Inferior parietal cortex (tissue), 1 donor: Measurements from ENCODE around the gene PPP1R7.
A peak's percentile ranks its signal among the peaks of the same experiment; 100 is the strongest.

Experiments used
- DNase-seq: peaks from one replicate; pipeline ENCODE4 v3.0.0-alpha.2; 2016; ENCODE audit errors: extremely low spot score

PPP1R7 gene

DNA sequence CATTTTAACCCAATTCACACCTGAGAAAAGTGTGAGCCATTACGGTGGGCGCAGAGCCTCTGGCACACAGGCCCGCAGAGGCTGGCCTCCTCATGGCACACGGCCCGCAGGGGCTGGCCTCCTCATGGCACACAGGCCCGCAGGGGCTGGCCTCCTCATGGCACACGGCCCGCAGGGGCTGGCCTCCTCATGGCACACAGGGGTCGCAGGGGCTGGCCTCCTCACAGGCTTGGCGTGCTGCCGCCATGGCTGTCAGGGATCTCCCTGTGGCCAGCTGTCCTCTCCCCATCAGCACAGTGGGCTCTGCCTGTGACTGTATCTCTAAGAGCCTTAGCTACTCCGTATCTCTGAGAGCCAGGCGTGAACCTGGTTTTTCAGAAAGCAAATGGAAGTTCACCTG, 62.8 kb downstream of the PPP1R7 start:
- no peak for DNase-seq

DNA sequence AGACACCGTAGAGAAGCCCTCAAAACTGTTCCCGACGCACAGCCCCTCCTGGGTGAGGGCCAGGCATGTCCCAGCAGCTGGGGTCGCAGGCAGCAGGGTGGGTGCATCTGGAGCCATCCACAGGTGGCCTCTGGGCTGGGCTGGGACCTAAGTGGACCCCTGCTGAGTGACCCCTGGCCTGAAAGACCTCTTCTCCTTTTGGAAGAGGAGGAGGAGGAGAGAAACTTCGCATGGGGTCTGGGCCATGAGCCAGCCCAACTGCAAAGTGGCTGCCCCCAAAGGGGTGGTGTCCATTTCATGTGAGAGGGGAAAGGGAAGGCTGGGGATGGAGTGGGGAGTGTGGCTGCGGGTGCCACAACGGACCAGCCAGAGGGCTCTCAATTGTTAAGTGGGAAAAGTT, 63.3 kb downstream of the PPP1R7 start:
- no peak for DNase-seq

DNA sequence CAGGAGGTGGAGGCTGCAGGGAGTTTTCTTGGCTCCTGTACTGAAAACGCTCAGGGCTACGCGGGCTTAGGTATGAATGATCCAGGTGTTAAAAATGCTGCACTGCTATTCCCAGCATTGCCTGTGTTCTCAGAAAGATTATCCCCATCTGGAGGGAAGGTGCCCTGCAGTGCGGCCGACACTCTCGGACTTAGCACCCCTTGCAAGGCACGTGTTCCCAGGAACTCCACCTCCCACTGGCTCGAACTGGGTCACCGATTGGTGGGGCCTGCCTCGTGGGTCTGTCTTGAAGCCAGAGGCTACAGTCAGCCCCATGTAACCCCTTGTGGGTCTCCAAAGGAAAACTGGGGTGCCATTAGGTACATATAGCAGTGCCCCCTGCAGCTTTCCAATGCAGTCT, 63.9 kb downstream of the PPP1R7 start:
- DNase-seq = no peak

DNA sequence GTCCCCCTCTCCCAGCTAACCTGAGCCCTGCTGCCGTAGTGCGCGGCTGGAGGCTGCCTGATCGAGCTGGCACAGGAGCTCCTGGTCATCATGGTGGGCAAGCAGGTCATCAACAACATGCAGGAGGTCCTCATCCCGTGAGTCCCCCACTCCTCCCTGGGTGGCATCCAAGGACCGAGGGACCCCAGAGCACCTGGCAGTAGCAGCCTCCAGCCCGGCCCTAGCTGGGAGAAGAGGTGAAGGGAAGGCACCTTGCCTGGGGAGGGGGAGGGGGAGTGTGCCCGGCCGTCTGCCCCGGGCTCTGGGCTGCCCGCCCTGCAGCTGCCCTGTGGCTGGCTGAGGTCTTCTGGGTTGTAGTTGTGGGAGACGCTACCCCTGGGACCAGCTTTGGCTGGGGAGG, 64.5 kb downstream of the PPP1R7 start:
- DNase-seq = no peak

DNA sequence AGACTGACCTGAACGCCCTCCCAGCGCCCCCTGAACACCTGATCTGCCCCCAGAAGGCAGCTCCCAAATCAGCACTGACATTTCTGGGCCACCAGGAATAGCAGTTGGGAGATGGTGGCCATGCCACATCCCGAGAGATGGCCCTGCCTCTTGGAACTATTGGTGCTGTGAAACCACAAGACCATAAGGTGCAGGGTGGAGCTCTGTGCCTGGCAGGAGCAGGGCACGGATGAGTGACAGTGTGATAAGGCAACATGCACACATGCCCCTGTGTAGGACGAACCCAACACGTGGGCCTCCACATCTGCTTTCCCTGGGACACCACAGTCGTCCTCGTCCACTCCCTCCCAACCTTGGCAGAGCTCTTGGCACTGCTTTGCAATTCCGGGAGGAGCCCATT, 65.2 kb downstream of the PPP1R7 start:
- no peak for DNase-seq

DNA sequence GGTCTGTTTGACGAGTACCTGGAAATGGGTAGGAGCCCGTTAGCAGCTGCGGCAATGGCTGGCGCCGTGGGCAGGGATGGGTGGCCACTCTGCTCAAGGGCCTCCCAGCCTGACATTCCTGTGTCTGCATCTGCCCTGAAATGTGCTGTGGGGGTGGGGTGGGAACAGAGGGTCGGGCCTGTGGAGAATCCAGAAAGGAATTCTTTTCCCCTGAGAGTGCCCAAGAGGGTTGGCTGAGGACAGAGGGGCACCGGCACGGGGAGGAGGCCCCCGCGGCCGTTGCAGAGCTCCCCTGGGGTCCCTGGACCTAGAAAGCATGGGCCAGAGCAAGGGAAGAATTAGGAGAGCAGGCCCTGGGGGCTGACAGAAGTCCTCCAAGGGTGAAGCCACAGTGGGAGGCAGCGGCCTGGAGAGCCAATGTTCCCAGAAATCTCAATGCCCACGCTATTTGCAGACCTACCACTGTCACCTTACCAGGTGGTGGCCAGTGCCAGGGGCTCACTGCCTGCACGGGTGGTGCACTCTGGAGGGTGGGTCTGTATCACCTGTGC, 66.0 kb downstream of the PPP1R7 start:
- no peak for DNase-seq

DNA sequence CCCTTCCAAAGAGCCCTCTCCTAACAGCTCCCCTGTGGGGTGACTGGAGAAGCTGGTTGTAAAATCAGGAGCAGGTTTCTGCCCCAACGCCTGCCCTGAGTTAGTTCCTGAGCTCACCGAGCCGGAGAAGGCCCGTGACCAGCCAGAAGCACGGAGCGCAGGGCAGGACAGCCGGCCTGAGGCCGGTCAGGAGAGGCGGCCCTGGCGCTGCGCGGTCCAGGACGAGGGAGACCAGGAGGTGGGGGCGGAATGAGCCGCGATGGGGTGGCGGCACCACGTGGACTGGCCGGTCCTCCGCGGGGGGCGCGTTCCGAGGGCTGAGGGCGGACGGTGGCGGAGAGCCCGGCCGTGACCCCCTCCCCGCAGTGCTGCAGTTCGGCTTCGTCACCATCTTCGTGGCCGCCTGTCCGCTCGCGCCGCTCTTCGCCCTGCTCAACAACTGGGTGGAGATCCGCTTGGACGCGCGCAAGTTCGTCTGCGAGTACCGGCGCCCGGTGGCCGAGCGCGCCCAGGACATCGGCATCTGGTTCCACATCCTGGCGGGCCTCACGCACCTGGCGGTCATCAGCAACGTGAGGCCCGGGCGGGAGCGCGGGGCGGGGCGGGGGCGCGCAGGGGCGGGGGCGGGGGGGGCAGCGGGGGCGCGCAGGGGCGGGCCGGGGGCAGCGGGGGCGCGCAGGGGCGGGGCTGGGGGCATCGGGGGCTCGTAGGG, 67.2 kb downstream of the PPP1R7 start:
- peak; percentile 47 for DNase-seq

DNA sequence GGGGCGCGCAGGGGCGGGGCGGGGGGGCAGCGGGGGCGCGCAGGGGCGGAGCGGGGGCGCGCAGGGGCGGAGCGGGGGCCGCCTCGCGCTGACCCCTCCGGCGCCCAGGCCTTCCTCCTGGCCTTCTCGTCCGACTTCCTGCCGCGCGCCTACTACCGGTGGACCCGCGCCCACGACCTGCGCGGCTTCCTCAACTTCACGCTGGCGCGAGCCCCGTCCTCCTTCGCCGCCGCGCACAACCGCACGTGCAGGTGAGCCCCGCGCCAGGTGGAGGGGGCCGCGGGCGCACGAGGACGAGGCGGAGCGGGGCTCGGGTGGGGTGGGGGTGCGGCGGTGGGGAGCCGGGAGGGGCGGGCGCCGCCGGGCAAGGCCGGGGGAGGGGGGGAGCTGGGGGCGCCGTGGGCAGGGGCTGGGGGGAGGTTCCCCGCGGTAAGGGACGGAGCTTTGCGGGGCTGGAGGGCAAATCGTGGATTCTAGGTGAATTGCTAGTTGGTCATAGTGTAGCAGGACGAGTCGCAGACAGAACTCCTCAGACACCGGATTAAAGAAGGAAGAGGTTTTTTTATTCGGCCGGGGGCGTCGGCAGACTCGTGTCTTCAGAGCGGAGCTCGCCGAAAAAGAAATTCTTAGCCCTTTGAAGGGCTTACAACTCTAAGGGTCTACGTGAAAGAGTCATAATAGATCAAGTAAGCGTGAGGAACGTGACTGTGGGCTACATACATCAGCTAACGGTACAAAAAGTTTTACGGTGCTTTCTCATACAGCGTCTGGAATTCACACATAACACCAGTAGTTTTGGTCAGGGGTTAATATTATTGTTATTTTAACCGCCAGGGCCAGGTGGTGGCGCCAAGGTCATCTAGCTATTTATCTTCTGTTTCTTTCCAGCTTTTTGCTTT, 68.1 kb downstream of the PPP1R7 start:
- peak; percentile 31 for DNase-seq

DNA sequence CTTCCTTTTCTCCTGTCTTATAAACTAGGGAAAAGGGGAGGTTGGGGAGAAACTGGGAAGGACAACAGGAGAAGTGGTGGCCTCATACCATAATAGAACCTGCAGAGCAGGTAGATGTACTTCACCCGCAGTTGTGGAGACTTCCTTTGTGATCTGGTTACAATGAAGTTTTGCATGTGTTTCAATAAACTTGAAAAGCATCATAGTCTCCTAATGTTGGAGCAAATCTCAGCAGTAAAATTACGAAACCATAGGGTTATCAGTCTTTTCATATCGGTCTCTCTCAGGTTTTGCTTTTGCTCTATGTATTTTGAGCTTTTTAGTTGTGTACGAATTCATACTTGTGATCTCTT, 68.7 kb downstream of the PPP1R7 start:
- DNase-seq = no peak

DNA sequence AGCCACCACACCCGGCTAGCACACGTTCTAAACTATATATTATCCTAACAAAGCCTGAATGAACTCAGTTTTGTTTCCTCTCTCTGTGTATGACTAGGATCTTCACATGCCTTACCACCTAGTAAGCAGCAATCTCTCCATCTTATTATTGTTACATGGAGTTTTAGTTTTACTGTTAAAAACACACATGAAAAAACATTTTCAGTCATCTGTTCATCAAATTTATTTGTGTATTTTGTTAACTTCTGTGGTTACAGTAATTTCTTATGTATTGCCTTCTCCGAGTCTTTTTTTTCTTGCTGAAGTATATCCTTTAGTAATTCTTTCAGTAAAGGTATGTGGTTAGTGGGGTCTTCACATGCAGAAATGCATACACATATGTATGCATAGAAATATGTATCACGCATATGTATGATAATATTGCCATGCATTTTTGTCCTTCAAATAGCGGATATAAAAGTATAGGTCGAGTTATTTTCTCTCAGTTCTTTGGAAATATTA, 69.6 kb downstream of the PPP1R7 start:
- DNase-seq = no peak

DNA sequence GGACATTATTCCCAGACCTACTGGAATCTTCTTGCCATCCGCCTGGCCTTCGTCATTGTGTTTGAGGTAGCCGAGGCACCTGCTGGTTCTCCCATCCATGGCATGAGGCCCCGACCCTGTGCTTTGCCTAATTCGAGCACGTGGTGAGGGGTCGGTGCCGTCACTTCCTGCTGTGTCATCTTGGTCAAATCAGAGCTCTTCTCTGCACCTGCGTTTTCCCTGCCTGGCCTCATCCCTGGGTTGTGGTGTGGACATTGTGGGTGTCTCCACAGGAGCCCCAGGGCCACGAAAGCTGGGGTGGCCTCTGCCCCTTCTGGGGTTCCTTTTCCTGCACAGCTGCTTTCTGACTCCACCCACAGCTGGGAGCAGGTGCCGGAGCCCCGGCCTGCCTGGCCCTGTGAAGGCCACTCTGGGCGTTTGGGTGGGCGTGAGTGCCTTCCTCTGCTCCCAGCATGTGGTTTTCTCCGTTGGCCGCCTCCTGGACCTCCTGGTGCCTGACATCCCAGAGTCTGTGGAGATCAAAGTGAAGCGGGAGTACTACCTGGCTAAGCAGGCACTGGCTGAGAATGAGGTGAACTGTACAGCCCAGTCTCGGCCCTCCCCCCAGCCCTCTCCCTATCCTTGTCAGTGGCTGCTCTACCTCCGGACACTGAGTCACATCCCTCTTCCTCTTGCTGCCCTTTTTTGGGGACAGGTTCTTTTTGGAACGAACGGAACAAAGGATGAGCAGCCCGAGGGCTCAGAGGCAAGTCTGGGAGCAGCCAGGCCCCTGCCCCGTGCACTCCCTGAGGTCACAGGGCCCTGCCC, 73.1 kb downstream of the PPP1R7 start:
- DNase-seq = no peak

DNA sequence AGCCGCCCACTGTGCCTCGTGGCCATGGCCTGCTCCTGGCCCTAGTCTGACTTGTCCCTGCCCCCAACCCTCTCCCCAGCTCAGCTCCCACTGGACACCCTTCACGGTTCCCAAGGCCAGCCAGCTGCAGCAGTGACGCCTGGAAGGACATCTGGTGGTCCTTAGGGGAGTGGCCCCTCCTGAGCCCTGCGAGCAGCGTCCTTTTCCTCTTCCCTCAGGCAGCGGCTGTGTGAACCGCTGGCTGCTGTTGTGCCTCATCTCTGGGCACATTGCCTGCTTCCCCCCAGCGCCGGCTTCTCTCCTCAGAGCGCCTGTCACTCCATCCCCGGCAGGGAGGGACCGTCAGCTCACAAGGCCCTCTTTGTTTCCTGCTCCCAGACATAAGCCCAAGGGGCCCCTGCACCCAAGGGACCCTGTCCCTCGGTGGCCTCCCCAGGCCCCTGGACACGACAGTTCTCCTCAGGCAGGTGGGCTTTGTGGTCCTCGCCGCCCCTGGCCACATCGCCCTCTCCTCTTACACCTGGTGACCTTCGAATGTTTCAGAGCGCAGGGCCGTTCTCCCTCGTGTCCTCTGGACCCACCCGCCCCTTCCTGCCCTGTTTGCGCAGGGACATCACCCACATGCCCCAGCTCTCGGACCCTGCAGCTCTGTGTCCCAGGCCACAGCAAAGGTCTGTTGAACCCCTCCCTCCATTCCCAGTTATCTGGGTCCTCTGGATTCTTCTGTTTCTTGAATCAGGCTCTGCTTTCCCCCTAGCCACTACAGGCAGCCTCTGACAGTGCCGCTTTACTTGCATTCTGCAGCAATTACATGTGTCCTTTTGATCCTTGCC, 74.0 kb downstream of the PPP1R7 start:
- peak; percentile 80 for DNase-seq

DNA sequence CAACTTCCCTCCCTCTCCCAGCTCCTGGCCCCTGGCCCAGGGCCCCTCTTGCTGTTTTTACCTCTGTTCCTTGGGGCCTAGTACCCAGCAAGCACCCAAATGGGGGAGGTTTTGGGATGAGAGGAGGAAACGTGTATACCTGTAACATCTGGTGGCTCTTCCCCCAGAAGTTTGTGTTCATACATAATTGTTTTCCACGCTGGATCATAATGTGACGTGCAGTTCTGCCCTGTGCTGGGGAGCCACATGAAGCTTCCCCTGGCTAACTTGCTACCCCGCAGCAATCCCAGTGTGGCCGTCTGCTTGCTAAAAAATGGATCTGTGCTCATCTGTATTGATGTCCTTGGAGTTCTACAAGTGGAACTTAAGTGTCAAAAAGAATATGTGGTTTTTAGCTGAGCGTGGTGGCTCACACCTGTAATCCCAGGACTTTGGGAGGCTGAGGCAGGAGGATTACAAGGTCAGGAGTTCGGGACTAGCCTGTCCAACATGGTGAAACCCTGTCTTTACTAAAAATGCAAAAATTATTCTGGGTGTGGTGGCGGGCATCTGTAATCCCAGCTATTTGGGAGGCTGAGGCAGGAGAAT, 74.7 kb downstream of the PPP1R7 start:
- DNase-seq = no peak

DNA sequence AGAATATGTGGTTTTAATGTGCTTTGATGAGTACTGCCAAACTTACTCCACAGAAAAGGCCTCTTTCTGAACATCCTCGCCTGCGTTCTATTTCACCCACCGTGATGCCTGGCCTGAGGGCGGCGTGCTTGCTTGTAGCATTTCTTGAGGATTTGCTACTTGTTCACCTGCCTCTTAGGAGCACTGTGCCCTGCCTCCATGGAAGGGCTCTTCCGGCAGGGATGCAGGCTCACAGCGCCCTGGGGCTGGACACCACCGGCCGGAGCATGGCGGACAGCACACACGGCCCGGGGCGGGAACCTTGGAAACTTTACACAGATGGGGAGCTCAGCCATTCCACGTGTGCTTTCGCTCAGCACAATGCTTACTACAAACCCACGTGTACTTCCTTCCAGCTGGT, 75.3 kb downstream of the PPP1R7 start:
- DNase-seq = no peak

DNA sequence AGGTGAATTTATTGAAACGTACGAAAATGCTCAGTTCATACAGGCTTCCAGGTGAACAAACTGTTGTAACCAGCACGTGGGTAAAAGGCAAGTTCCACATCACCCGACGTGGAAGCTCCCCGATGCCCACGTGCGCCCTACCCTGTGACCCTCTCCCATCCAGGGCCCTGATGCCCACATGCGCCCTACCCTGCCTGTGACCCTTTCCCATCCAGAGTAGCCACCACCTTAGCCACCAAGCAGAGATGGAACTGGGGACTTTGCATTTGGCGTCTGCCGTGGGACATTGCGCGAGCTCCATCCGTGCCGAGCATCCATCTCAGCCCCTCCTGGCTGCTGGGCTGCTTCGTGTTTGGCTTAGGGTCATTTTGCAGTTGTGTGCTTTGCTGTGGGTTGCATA, 75.7 kb downstream of the PPP1R7 start:
- no peak for DNase-seq

DNA sequence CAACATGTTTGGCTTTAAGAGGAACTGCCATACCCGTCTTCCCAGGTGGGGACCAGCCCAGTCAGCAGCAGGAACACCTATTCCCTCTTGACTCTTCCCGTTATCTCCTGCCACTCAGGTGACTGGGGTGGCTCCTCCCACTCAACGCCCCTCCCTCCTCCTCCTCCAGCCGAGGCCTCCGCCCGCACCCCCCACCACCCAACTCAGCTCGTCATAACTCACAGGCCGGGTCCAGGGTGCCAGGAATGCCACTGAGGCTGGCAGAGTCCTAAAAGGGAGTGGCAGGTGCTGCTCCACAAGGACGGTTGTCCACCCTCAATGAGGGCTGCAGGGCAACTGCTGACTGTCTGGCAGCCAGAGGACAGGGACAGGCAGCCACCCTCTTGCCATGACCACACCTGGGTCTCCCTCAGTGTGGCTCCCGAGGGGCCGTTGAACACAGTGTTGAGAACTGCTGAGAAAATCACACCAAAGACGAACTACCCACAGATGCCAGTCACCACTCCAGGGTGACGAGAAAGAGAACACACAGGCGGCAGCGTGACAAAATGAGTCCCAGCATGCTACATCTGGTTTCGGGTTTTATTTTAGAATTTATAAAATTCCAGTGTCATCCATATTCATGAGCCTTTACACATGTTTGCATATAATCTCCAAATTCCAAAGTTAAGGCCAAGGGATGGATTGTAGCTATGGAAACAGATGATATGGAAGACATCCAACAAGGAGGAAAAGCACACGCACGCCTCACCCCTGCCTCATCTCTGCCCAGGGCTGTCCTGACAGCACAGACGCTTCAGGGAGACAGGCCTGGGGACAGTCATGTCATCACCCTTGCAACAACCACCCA, 76.7 kb downstream of the PPP1R7 start:
- no peak for DNase-seq

DNA sequence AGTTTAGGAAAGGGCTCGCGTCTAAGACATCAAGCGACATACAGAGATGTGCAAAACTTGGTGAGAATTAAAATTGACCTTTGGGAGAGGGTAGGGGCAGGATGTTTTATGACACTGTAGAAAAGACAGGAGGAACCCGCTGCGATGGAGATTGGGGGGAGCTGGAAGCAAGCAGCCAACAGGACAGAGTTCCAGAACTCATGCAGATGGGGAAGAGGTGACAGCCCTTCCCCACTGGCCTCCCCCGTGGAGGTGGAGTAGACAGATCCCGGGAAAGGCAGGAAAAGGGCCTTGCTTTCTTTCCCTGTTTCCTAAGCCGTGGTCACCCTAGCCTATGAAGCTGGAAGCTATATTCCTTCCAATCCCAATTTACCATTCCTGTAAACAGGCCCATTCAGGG, 77.3 kb downstream of the PPP1R7 start:
- no peak for DNase-seq

DNA sequence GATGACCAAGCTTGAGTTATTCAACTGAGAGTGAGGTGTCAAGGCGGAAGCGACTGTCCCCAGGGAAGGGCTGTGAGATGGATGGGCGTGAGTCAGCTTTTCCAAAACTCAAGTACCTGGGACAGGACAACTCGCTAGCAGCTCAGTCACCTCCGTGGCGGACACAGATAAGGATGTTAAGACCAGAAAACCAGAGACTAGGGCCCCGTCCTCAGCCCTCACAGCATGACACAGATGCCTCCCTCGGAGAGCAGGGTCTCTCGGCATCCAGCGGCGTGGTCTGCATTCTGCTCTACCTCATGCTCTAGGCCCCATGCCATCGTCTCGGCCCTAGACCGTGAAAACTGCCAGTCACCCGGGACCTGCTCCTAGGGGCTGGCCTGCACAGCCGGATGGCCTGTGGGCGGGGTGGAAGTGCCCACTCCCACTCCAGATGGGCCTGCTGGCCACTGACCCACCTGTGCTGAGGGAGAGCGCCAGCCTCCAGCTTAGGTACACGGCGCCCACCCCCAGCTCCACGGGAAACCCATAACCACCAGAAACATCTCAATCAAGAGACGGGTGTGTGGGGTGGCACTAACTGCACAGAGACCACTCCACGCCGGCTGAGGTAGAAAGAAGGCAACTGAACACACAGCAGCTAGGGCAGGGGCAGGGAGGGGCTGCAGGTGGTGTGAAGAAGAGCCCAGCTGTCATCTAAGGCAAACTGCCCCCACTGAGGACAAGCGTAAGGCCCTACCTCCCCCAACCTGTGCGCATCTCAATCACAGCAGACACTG, 78.0 kb downstream of the PPP1R7 start:
- no peak for DNase-seq
